GM12872 (cell line): ENCODE results near the gene CSTF3.

ENCODE experiments used
- CTCF ChIP-seq: IDR thresholded peaks from 3 replicates; pipeline ENCODE4 v1.5.1; 2011; ENCODE audit warnings: low read depth, mild to moderate bottlenecking, low read length, moderate library complexity; ENCODE audit not compliant: insufficient read depth

The CSTF3 gene

DNA sequence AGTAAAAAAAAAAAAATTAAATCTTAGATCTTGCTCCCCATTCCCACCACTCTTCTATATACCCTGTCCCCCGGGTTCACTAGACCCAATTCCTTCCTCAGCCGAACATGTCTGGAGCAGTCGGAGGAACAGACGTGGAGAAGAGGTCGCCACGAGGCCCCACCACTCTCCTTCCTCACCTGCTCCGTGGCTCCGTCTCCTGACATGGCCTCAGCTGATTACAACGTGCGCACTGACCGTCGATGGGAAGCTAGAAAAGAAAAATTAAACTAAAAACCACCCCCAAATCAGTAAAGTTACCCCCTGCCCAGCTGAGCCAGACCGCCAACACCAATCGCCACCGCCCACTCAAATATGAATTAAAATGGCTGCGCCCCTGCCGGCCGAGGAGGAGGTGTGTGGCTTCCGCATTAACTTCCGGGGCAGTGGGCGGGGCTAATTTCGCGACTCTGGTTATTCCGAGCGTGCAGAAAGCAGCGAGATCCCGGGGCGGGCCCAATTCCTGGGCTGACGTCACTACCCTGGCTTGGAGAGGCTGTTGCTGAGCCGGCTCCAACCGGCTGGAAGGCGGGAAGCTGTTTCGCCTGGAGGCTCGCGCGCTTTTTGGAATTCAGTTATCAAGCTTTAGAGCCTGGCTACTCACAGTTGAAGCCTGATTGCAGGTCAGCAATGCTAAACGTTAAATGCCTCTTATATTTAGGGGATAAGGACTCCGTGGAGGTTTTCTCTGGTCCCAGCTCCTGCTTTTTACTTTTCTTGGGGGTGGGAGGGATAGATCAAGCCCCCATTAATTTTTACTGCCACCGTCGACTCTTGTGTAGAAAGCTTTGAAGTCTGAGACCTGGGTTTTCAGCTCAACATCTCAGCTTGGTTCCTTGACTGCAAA lies at the start of gene CSTF3:
Gene CSTF3 (minus strand): TSS at position 361 of the 886 bp plus-strand sequence. CDS start 155 bp downstream, at position 206.
- no peak for TF ChIP-seq CTCF

DNA sequence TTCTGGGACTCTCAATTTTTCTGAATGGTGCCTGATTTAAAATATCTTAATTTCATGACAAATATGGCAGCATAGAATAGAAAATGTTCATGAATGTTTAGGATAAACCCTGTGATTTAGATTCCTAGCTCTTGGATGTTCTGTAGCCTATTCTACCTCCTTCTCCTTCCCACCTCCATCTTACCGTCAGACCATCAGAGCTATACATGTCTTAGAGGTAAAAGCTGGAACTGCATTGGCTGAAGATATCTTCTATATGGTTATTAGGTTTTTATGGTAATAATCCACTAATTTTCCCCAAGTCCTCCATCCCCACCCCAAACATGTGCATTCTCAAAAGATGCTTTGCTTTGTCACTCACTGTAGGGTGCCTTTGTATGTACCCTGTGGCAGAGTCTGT lies 46.9 kb upstream of the CSTF3 start:
- no peak for TF ChIP-seq CTCF

GRCh38 chr11:33207408-33207985 lies 46.2 kb upstream of the CSTF3 start:
- no peak for TF ChIP-seq CTCF

- no peak for TF ChIP-seq CTCF
Observed at GRCh38 chr11:33197915-33198727, 36.8 kb upstream of the CSTF3 start.

GRCh38 chr11:33195462-33196173 lies 34.3 kb upstream of the CSTF3 start:
- no peak for TF ChIP-seq CTCF

DNA sequence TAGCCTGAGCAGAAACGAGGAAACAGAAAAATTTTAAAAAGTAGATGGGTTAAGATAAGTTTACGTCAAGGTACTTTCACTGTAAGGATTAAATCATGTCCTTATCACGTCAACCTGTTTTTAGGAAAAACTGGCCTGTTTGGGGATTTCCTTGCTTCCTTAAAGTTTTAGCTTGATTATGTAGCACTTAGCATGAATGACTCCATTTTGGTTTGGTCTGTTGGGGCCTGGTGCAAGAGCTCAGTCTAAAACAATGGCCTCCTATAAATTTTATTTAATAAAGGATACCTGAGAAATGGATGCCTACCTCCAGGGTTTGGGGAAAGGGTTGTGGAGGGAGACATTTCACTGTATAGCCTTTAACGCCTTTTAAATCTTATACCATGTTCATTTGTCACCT lies 33.2 kb upstream of the CSTF3 start:
- no peak for TF ChIP-seq CTCF
